NCI-H1417 (cell line): ENCODE results near the gene NKAIN4.

Source experiments
- DNase-seq, 3 experiments: peaks; one replicate each; lab custom pipeline; 2025; lab: John Stamatoyannopoulos, UW

Gene NKAIN4

GRCh38 chr20:63274381-63275228, 20.3 kb upstream of the NKAIN4 start:
- no peak for DNase-seq

GRCh38 chr20:63273635-63274380, 19.5 kb upstream of the NKAIN4 start:
- no peak for DNase-seq

GRCh38 chr20:63273059-63273579, 18.9 kb upstream of the NKAIN4 start:
- no peak for DNase-seq

- DNase-seq = peak; percentile 92 to 94 (median 93)
These were observed 18.1 kb upstream of the NKAIN4 start, which contains the start of gene ARFGAP1 for GRCh38 chr20:63272105-63273058. Gene ARFGAP1 (plus strand): TSS chr20:63272813. CDS start chr20:63275581, 2,768 bp downstream.

- no peak for DNase-seq
These were observed 16.5 kb upstream of the NKAIN4 start for GRCh38 chr20:63270606-63271325.

- DNase-seq = no peak
These were observed 15.5 kb upstream of the NKAIN4 start for GRCh38 chr20:63269724-63270123.

GRCh38 chr20:63268671-63269439, 14.6 kb upstream of the NKAIN4 start:
- DNase-seq = no peak

- DNase-seq = no peak
These were observed 14.0 kb upstream of the NKAIN4 start for GRCh38 chr20:63268256-63268655.

- no peak for DNase-seq
These were observed 13.4 kb upstream of the NKAIN4 start for GRCh38 chr20:63267691-63268090.

- no peak for DNase-seq
These were observed 11.7 kb upstream of the NKAIN4 start for GRCh38 chr20:63265891-63266515.

GRCh38 chr20:63264519-63264918, 10.3 kb upstream of the NKAIN4 start:
- no peak for DNase-seq

GRCh38 chr20:63264000-63264399, 9.7 kb upstream of the NKAIN4 start:
- DNase-seq = no peak

GRCh38 chr20:63262836-63263235, 8.6 kb upstream of the NKAIN4 start:
- DNase-seq = no peak

GRCh38 chr20:63261795-63262528, 7.7 kb upstream of the NKAIN4 start:
- no peak for DNase-seq

GRCh38 chr20:63261060-63261794, 7.0 kb upstream of the NKAIN4 start:
- DNase-seq = no peak

- DNase-seq = no peak
These were observed 6.3 kb upstream of the NKAIN4 start for GRCh38 chr20:63260521-63260920.

GRCh38 chr20:63259734-63260460, 5.6 kb upstream of the NKAIN4 start:
- no peak for DNase-seq

GRCh38 chr20:63258781-63259180, 4.5 kb upstream of the NKAIN4 start:
- no peak for DNase-seq
